CD14-positive monocyte (primary cell): Measurements from ENCODE around the gene KIFC3. TPM values are rescaled to one million over a fixed set of nuclear protein-coding genes. Genes with fewer than 3 reads are reported as not detected.

ENCODE experiments used
- DNase-seq, 3 donors: peaks; one replicate each; pipeline ENCODE4 v3.0.0-alpha.2; 2011 to 2022
- H2AFZ ChIP-seq: 2 replicates; pipeline ENCODE4 v1.6.0; 2012; ENCODE audit warnings: mild to moderate bottlenecking, low read depth, low read length, inconsistent platforms; ENCODE audit not compliant: insufficient read depth, poor library complexity, severe bottlenecking
- H3K27ac ChIP-seq, 2 donors: 1 replicate in 1 of 2; 2 replicates in 1 of 2; pipeline ENCODE4 v1.5.1; 2012 to 2013; ENCODE audit warnings: low read length in 2 of 2, control low read depth in 1 of 2, inconsistent platforms in 1 of 2, low read depth in 1 of 2, mild to moderate bottlenecking in 1 of 2
- H3K27me3 ChIP-seq, 2 donors: one replicate each; pipeline versions ENCODE4 v1.6.0 to v1.6.1; 2011 to 2013; ENCODE audit warnings: low read length in 2 of 2; ENCODE audit not compliant: control insufficient read depth in 2 of 2, insufficient read depth in 2 of 2
- H3K36me3 ChIP-seq, 2 donors: replicated peaks in 1 of 2; 1 replicate in 1 of 2; 2 replicates in 1 of 2; pipeline versions ENCODE4 v1.5.1 to v1.6.1; 2012 to 2013; ENCODE audit warnings: low read length in 2 of 2, control low read depth in 1 of 2, inconsistent platforms in 1 of 2, mild to moderate bottlenecking in 1 of 2; ENCODE audit not compliant: insufficient read depth in 2 of 2, control insufficient read depth in 1 of 2
- H3K4me1 ChIP-seq, 2 donors: 1 replicate in 1 of 2; 2 replicates in 1 of 2; pipeline versions ENCODE4 v1.5.1 to v1.6.1; 2012 to 2013; ENCODE audit warnings: low read length in 2 of 2, control low read depth in 1 of 2, inconsistent platforms in 1 of 2, mild to moderate bottlenecking in 1 of 2, moderate library complexity in 1 of 2; ENCODE audit not compliant: insufficient read depth in 2 of 2, control insufficient read depth in 1 of 2
- H3K4me2 ChIP-seq: replicated peaks from 2 replicates; pipeline ENCODE3; 2012; ENCODE audit warnings: low read length, moderate library complexity, mild to moderate bottlenecking; ENCODE audit not compliant: poor library complexity, severe bottlenecking; ENCODE audit errors: extremely low read depth
- H3K4me3 ChIP-seq, 3 experiments: fragments of 200-600 bp in 1 of 3; sonication (generic) in 1 of 3; replicated peaks in 1 of 3; 1 replicate in 2 of 3; 2 replicates in 1 of 3; pipeline ENCODE4 v1.5.1; 2011 to 2013; ENCODE audit warnings: low read length in 3 of 3, mild to moderate bottlenecking in 3 of 3, control low read depth in 2 of 3, low read depth in 2 of 3, inconsistent platforms in 1 of 3, moderate library complexity in 1 of 3
- H3K79me2 ChIP-seq: 2 replicates; pipeline ENCODE4 v1.6.0; 2012; ENCODE audit warnings: mild to moderate bottlenecking, control low read depth, inconsistent platforms, low read length, moderate library complexity; ENCODE audit not compliant: insufficient read depth
- H3K9ac ChIP-seq: 2 replicates; pipeline ENCODE4 v1.6.0; 2017; ENCODE audit warnings: low read length, mild to moderate bottlenecking; ENCODE audit not compliant: insufficient read depth, poor library complexity, severe bottlenecking
- H3K9me3 ChIP-seq, 2 donors: replicated peaks in 1 of 2; 1 replicate in 1 of 2; 2 replicates in 1 of 2; pipeline versions ENCODE4 v1.5.1 to v1.6.1; 2012 to 2013; ENCODE audit warnings: low read length in 2 of 2, control low read depth in 1 of 2; ENCODE audit not compliant: control insufficient read depth in 1 of 2, insufficient read depth in 1 of 2
- H4K20me1 ChIP-seq: 2 replicates; pipeline ENCODE4 v1.6.0; 2012; ENCODE audit warnings: mild to moderate bottlenecking, low read length, control low read depth, moderate library complexity; ENCODE audit not compliant: insufficient read depth
- H3K27ac Mint-ChIP-seq, 7 donors: one replicate each; pipeline ENCODE4 v1.8.0; 2020; ENCODE audit warnings: mild to moderate bottlenecking in 7 of 7, mixed read lengths in 7 of 7, moderate library complexity in 6 of 7, inconsistent platforms in 2 of 7
- H3K27me3 Mint-ChIP-seq, 3 donors: one replicate each; pipeline ENCODE4 v1.8.0; 2021 to 2022; ENCODE audit warnings: low read depth in 3 of 3, mild to moderate bottlenecking in 3 of 3, mixed read lengths in 3 of 3, moderate library complexity in 3 of 3, inconsistent platforms in 1 of 3
- H3K36me3 Mint-ChIP-seq, 2 donors: one replicate each; pipeline ENCODE4 v1.8.0; 2020; ENCODE audit warnings: mixed read lengths in 2 of 2, inconsistent platforms in 1 of 2, mild to moderate bottlenecking in 1 of 2
- H3K4me1 Mint-ChIP-seq: one replicate; pipeline ENCODE4 v1.8.0; 2020; ENCODE audit warnings: mild to moderate bottlenecking, mixed read lengths
- H3K4me3 Mint-ChIP-seq, 2 donors: one replicate each; pipeline ENCODE4 v1.8.0; 2020; ENCODE audit warnings: mild to moderate bottlenecking in 2 of 2, mixed read lengths in 2 of 2, moderate library complexity in 1 of 2
- H3K9me3 Mint-ChIP-seq, 7 donors: one replicate each; pipeline ENCODE4 v1.8.0; 2020 to 2022; ENCODE audit warnings: mixed read lengths in 7 of 7, mild to moderate bottlenecking in 6 of 7, moderate library complexity in 6 of 7, inconsistent platforms in 2 of 7
- WGBS: methylation state at CpG from one replicate; pipeline ENCODE4 v1.1.5; 2013; ENCODE audit warnings: missing lambda C conversion rate; ENCODE audit not compliant: insufficient coverage; 5-methylcytosine and 5-hydroxymethylcytosine counted together
- intact Hi-C, 2 donors: fragments of 100-400 bp; cut with micrococcal nuclease; formaldehyde crosslinking; loops; one replicate each; pipeline versions ENCODE4 v1.15.0 to v1.15.1; 2023
- polyA plus RNA-seq, 3 donors: library from polyadenylated mRNA; depleted of rRNA in 1 of 3; unstranded in 2 of 3; stranded (reverse) in 1 of 3; fragments of 300-500 nt in 2 of 3; fragments of >200 nt in 1 of 3; fragmentation: Illumina TruSeq in 2 of 3; gene quantifications; 1 replicate in 2 of 3; 2 replicates in 1 of 3; pipeline ENCODE4 v1.2.3, GENCODE V29; 2012 to 2021
- TF ChIP-seq, protein P1 (sequence below): fragments of 200-600 bp; IDR thresholded peaks from one replicate; pipeline ENCODE4 v1.8.0; 2022; ENCODE audit warnings: antibody characterized with exemption, mild to moderate bottlenecking

KIFC3 gene
- polyA plus RNA-seq, 3 donors, result 0.24 to 1.7 TPM; not detected in 1

DNA sequence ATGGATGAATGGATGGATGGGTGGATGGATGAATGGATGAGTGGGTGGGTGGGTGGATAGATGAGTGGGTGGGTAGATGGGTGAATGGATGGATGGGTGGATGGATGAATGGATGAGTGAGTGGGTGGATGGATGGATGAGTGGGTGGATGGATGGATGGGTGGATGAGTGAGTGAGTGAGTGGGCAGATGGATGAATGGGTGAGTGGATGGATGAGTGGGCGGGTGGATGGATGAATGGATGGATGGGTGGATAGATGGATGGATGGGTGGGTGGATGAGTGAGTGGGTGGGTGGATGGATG lies 73.2 kb downstream of the KIFC3 start:
- no peak for DNase-seq
- Histone ChIP-seq H3K9me3 (no peaks in the 10 kb centered on the region), H3K4me3 (no peak overlapping the region), H3K27ac (no peak overlapping the region), H3K79me2 (no peaks in the 10 kb centered on the region), H3K27me3 (no peaks in the 10 kb centered on the region), H3K4me2 (no peak overlapping the region), H3K4me1 (peaks cover 0 to 7% of the 10 kb centered on the region in 2 donors), H4K20me1 (no peaks in the 10 kb centered on the region), H3K36me3 (no peaks in the 10 kb centered on the region), H3K9ac (no peak overlapping the region), H2AFZ (no peak overlapping the region)
- TF ChIP-seq, protein P1, sequence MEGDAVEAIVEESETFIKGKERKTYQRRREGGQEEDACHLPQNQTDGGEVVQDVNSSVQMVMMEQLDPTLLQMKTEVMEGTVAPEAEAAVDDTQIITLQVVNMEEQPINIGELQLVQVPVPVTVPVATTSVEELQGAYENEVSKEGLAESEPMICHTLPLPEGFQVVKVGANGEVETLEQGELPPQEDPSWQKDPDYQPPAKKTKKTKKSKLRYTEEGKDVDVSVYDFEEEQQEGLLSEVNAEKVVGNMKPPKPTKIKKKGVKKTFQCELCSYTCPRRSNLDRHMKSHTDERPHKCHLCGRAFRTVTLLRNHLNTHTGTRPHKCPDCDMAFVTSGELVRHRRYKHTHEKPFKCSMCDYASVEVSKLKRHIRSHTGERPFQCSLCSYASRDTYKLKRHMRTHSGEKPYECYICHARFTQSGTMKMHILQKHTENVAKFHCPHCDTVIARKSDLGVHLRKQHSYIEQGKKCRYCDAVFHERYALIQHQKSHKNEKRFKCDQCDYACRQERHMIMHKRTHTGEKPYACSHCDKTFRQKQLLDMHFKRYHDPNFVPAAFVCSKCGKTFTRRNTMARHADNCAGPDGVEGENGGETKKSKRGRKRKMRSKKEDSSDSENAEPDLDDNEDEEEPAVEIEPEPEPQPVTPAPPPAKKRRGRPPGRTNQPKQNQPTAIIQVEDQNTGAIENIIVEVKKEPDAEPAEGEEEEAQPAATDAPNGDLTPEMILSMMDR, result no peak
- Mint-ChIP-seq H3K27me3 (peaks cover 0 to 7% (median 3%) of the 10 kb centered on the region in 3 donors), H3K4me1 (peaks cover 12% of the 10 kb centered on the region), H3K27ac (no peak overlapping the region), H3K4me3 (no peak overlapping the region), H3K36me3 (no peaks in the 10 kb centered on the region), H3K9me3 (peaks cover 0 to 5% (median 0%) of the 10 kb centered on the region in 7 donors)
- WGBS, result 100% methylated on average over 1 of the region's 1 CpG
- intact Hi-C loops, result no loop called here

DNA sequence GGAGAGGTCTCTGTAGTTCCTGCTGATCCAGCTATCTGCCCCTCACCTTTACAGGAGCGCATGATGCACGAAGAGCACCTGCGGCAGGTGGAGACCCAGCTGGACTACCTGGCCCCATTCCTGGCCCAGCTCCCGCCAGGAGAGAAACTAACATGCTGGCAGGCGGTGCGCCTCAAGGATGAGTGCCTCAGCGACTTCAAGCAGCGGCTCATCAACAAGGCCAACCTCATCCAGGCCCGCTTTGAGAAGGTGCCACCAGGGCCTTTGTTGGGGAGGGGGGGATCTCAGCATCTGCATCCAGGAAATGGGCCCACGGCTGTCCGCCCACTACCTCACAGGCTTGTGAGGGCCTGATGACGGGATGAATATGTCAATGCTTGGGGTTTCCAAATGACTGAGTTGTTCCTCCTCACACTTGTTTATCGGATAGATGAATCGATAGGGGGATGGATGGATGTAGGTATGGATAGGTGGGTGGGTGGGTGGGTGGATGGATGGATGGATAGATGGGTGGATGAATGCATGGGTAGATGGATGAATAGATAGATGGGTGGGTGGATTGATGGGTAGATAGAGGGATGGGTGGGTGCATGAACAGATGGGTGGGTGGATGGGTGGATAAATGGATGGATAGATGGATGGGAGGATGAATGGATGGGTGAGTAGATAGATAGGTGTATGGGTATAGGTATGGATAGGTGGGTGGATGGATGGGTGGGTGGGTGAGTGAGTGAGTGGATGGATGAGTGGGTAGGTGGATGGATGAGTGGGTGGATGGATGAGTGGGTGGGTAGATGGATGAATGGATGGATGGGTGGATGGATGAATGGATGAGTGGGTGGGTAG lies 73.7 kb downstream of the KIFC3 start:
- H3K4me3 ChIP-seq, result no peak overlapping the region
- no peak for DNase-seq
- peaks cover 12% of the 10 kb centered on the region for H3K4me1 Mint-ChIP-seq
- H3K9ac ChIP-seq, result no peak overlapping the region
- H2AFZ ChIP-seq, result no peak overlapping the region
- intact Hi-C loops, result no loop called here
- no peaks in the 10 kb centered on the region for H3K27me3 ChIP-seq
- no peaks in the 10 kb centered on the region for H3K36me3 ChIP-seq
- no peaks in the 10 kb centered on the region for H3K79me2 ChIP-seq
- H4K20me1 ChIP-seq, result no peaks in the 10 kb centered on the region
- peaks cover 0 to 5% (median 0%) of the 10 kb centered on the region in 7 donors for H3K9me3 Mint-ChIP-seq
- peaks cover 0 to 7% (median 3%) of the 10 kb centered on the region in 3 donors for H3K27me3 Mint-ChIP-seq
- no peaks in the 10 kb centered on the region for H3K36me3 Mint-ChIP-seq
- no peak overlapping the region for H3K4me3 Mint-ChIP-seq
- no peak overlapping the region for H3K4me2 ChIP-seq
- no peak overlapping the region for H3K27ac Mint-ChIP-seq
- WGBS, result 97% methylated on average over 5 of the region's 14 CpGs
- no peaks in the 10 kb centered on the region for H3K9me3 ChIP-seq
- TF ChIP-seq, protein P1, result no peak
- no peak overlapping the region for H3K27ac ChIP-seq
- peaks cover 0 to 7% of the 10 kb centered on the region in 2 donors for H3K4me1 ChIP-seq
